ENCODE measurements around the gene BRIP1.

Gene BRIP1

GRCh38 chr17:61833536-61834193, 29.7 kb downstream of the BRIP1 start (continued):
- TF ChIP-seq, protein P1, sequence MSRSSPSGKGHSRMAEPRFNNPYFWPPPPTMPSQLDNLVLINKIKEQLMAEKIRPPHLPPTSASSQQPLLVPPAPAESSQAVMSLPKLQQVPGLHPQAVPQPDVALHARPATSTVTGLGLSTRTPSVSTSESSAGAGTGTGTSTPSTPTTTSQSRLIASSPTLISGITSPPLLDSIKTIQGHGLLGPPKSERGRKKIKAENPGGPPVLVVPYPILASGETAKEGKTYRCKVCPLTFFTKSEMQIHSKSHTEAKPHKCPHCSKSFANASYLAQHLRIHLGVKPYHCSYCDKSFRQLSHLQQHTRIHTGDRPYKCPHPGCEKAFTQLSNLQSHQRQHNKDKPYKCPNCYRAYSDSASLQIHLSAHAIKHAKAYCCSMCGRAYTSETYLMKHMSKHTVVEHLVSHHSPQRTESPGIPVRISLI (tag by site-specific recombination; IDR thresholded peaks at IDR 0.05) = 0 out of 2 replicates have a peak, but pooled peaks have one; percentile 62
- TF ChIP-seq ZNF248 (tag by site-specific recombination; IDR thresholded peaks at IDR 0.05) (no peak), ZSCAN4 (tag by site-specific recombination; IDR thresholded peaks at IDR 0.05) (no peak), ZFP41 (tag by site-specific recombination; IDR thresholded peaks at IDR 0.05; ENCODE audit: borderline replicate concordance) (no peak), SP7 (tag by site-specific recombination; IDR thresholded peaks at IDR 0.05) (peak; percentile 62; the same call in 1 of the 2 replicates), ZNF629 (tag by site-specific recombination; IDR thresholded peaks at IDR 0.05) (peak; percentile 23; the same call in 1 of the 2 replicates), KLF8 (tag by site-specific recombination; IDR thresholded peaks at IDR 0.05) (0 out of 2 replicates have a peak, but pooled peaks have one; percentile 34), YY1 (tag by site-specific recombination; IDR thresholded peaks at IDR 0.05) (no peak), ZEB2 (tag by site-specific recombination; IDR thresholded peaks at IDR 0.05) (0 out of 2 replicates have a peak, but pooled peaks have one; percentile 20), ZBTB48 (tag by site-specific recombination; IDR thresholded peaks at IDR 0.05) (no peak), ZNF777 (tag by site-specific recombination; IDR thresholded peaks at IDR 0.05; ENCODE audit: borderline replicate concordance) (no peak), ZNF138 (tag by site-specific recombination; IDR thresholded peaks at IDR 0.05; ENCODE audit: borderline replicate concordance) (no peak)
- TF ChIP-seq, protein P2, sequence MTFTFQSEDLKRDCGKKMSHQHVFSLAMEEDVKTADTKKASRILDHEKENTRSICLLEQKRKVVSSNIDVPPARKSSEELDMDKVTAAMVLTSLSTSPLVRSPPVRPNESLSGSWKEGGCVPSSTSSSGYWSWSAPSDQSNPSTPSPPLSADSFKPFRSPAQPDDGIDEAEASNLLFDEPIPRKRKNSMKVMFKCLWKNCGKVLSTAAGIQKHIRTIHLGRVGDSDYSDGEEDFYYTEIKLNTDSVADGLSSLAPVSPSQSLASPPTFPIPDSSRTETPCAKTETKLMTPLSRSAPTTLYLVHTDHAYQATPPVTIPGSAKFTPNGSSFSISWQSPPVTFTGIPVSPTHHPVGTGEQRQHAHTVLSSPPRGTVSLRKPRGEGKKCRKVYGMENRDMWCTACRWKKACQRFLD (tag by site-specific recombination; IDR thresholded peaks at IDR 0.05) = no peak

GRCh38 chr17:61832463-61832862, 30.9 kb downstream of the BRIP1 start:
- no peak overlapping the region for H3K4me3 ChIP-seq (ENCODE audit: low read depth, low read length)

More at GRCh38 chr17:61832463-61832862, 30.9 kb downstream of the BRIP1 start:
- no peaks in the 10 kb centered on the region for H3K4me1 ChIP-seq (ENCODE audit: control insufficient read depth, insufficient read depth, low read length)
- ChIA-PET CTCF (interaction anchor here (0.9 kb wide), 1 partner anchor 197 kb away, joined by 4 read pairs; no protein-coding TSS in a partner anchor), POLR2A (no interaction called here)
- TF ChIP-seq ZFP3 (tag by site-specific recombination; IDR thresholded peaks at IDR 0.05; ENCODE audit: low read depth) (no peak), ZNF366 (tag by site-specific recombination; conservative IDR thresholded peaks at IDR 0.05) (no peak), ZNF174 (tag by site-specific recombination; IDR thresholded peaks at IDR 0.05) (no peak), ZBTB26 (tag by site-specific recombination; optimal IDR thresholded peaks at IDR 0.05) (no peak), ZNF311 (tag by site-specific recombination; IDR thresholded peaks at IDR 0.05; ENCODE audit: borderline replicate concordance) (no peak), ZNF394 (tag by site-specific recombination; IDR thresholded peaks at IDR 0.05; ENCODE audit: borderline replicate concordance) (no peak), ZNF513 (tag by site-specific recombination; IDR thresholded peaks at IDR 0.05) (no peak), ZNF157 (tag by site-specific recombination; IDR thresholded peaks at IDR 0.05) (no peak), ZNF112 (tag by site-specific recombination; IDR thresholded peaks at IDR 0.05) (no peak)
- TF ChIP-seq, protein P3, sequence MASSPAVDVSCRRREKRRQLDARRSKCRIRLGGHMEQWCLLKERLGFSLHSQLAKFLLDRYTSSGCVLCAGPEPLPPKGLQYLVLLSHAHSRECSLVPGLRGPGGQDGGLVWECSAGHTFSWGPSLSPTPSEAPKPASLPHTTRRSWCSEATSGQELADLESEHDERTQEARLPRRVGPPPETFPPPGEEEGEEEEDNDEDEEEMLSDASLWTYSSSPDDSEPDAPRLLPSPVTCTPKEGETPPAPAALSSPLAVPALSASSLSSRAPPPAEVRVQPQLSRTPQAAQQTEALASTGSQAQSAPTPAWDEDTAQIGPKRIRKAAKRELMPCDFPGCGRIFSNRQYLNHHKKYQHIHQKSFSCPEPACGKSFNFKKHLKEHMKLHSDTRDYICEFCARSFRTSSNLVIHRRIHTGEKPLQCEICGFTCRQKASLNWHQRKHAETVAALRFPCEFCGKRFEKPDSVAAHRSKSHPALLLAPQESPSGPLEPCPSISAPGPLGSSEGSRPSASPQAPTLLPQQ (tag by site-specific recombination; IDR thresholded peaks at IDR 0.05) = no peak
- H3K36me3 ChIP-seq (ENCODE audit: control insufficient read depth in 2 of 2, insufficient read depth in 1 of 2, low read length in 2 of 2) = peaks cover 33 to 46% of the 10 kb centered on the region in 2 experiments
- 0 out of 2 replicates have a peak, but pooled peaks cover 2% of the 10 kb centered on the region for H3K9me3 ChIP-seq (ENCODE audit: control insufficient read depth, insufficient read depth, low read depth, low read length)
- H3K27ac ChIP-seq (ENCODE audit: extremely low read depth, low read depth, low read length) = no peak overlapping the region
